Left ventricle myocardium inferior (tissue), 1 donor: ENCODE measurements around the gene TCN2. TPM values are rescaled to one million over a fixed set of nuclear protein-coding genes. Genes with fewer than 3 reads are reported as not detected.

Experiments
- DNase-seq: peaks from one replicate; pipeline ENCODE4 v3.0.0-alpha.2; 2020
- H3K27ac ChIP-seq: fragments of 200-600 bp; replicated peaks from 2 replicates; pipeline ENCODE4 v1.8.0; 2021
- H3K27me3 ChIP-seq: fragments of 200-600 bp; 2 replicates; pipeline ENCODE4 v1.8.0; 2021; ENCODE audit warnings: low read depth
- H3K36me3 ChIP-seq: fragments of 200-600 bp; 2 replicates; pipeline ENCODE4 v1.8.0; 2021
- H3K4me1 ChIP-seq: fragments of 200-600 bp; 2 replicates; pipeline ENCODE4 v1.8.0; 2021
- H3K4me3 ChIP-seq: fragments of 200-600 bp; 2 replicates; pipeline ENCODE4 v1.8.0; 2021; ENCODE audit warnings: mild to moderate bottlenecking, moderate library complexity
- H3K9me3 ChIP-seq: fragments of 200-600 bp; replicated peaks from 2 replicates; pipeline ENCODE4 v1.8.0; 2021
- intact Hi-C: fragments of 100-400 bp; cut with micrococcal nuclease; formaldehyde crosslinking; loops from one replicate; pipeline ENCODE4 v1.11.0; 2022
- total RNA-seq: library from RNA; stranded (reverse); fragmentation: NEBNext Ultra II Directional; extraction: Animal tissue kit (Norgen Biotek cat#: 25700); gene quantifications from one replicate; pipeline ENCODE4 v1.2.1, GENCODE V29; 2021
- TF ChIP-seq, protein P1 (sequence below): fragments of 200-600 bp; IDR thresholded peaks from 2 replicates; pipeline ENCODE4 v1.8.0; 2021; ENCODE audit warnings: antibody characterized with exemption, mild to moderate bottlenecking, borderline replicate concordance
- donor health status: DM: no; HTN: yes; CAD: no; lungs with severe emphysema.

Gene TCN2
- total RNA-seq, 1 donor from 2014 or later: 14.1 TPM

DNA sequence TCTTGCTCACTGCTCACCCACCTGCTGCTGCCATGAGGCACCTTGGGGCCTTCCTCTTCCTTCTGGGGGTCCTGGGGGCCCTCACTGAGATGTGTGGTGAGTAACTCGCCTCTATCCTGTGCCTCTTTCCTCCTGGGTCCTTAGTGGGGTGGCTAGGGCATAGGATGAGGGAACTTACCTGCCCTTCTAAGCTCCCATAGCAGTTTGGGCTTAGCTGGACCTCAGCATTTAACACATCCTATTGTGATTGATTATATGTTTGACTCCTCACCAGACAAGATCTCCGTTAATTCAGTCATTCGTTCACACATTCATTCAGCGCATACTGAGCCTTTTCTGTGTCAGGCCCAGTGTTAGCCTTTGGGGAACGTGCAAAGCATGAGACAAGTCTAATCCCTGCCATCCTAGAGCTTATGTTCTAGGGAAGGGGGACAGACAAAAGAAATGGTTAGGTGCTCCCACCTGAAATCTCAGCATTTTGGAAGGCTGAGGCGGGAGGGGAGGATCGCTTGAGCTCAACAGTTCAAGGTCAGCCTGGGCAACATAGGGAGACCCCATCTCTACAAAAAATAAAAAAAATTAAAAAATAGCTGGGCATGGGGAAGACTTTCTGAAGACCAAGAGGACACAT, 441 bp downstream of the TCN2 start:
- Histone ChIP-seq H3K27ac (peak overlapping the region; percentile 88), H3K27me3 (no peaks in the 10 kb centered on the region), H3K4me3 (peak overlapping the region; percentile 79), H3K4me1 (peaks cover 54% of the 10 kb centered on the region), H3K9me3 (no peaks in the 10 kb centered on the region), H3K36me3 (peaks cover 16% of the 10 kb centered on the region)
- intact Hi-C loops: no loop called here
- no peak for DNase-seq
- TF ChIP-seq, protein P1, sequence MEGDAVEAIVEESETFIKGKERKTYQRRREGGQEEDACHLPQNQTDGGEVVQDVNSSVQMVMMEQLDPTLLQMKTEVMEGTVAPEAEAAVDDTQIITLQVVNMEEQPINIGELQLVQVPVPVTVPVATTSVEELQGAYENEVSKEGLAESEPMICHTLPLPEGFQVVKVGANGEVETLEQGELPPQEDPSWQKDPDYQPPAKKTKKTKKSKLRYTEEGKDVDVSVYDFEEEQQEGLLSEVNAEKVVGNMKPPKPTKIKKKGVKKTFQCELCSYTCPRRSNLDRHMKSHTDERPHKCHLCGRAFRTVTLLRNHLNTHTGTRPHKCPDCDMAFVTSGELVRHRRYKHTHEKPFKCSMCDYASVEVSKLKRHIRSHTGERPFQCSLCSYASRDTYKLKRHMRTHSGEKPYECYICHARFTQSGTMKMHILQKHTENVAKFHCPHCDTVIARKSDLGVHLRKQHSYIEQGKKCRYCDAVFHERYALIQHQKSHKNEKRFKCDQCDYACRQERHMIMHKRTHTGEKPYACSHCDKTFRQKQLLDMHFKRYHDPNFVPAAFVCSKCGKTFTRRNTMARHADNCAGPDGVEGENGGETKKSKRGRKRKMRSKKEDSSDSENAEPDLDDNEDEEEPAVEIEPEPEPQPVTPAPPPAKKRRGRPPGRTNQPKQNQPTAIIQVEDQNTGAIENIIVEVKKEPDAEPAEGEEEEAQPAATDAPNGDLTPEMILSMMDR: no peak

DNA sequence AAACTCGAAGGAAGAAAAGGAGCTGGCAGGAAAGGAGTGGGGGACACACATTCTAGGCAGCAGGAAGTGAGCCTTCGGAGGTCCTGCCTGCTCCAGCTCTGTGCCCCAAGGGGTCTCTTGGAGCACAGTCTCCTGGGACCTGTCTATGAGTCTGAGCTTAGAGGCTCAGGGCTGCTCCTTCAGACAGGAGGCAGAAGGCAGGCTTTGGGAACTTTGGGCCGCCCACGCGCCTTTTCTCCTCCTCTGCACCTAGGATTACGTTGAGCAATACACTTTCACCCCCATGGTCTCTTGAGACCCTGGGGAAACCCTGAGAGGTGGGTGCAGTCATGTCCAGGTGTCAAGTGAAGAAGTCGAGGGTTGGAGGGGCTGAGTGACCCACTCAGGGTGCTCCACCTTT, 965 bp downstream of the TCN2 start:
- no peak for DNase-seq
- H3K4me3 ChIP-seq: peak overlapping the region; percentile 79
- H3K27me3 ChIP-seq: no peaks in the 10 kb centered on the region
- TF ChIP-seq, protein P1: no peak
- H3K36me3 ChIP-seq: peaks cover 21% of the 10 kb centered on the region
- peak overlapping the region; percentile 88 for H3K27ac ChIP-seq
- H3K4me1 ChIP-seq: peaks cover 54% of the 10 kb centered on the region
- no peaks in the 10 kb centered on the region for H3K9me3 ChIP-seq
- intact Hi-C loops: no loop called here

- Histone ChIP-seq H3K9me3 (no peaks in the 10 kb centered on the region), H3K4me3 (peak overlapping the region; percentile 79), H3K36me3 (peaks cover 36% of the 10 kb centered on the region), H3K27ac (peak overlapping the region; percentile 88), H3K4me1 (peaks cover 51% of the 10 kb centered on the region), H3K27me3 (no peaks in the 10 kb centered on the region)
- TF ChIP-seq, protein P1: no peak
- intact Hi-C loops: no loop called here
- peak; percentile 33 for DNase-seq
These were observed 2.5 kb downstream of the TCN2 start for GRCh38 chr22:30609260-30610185.

DNA sequence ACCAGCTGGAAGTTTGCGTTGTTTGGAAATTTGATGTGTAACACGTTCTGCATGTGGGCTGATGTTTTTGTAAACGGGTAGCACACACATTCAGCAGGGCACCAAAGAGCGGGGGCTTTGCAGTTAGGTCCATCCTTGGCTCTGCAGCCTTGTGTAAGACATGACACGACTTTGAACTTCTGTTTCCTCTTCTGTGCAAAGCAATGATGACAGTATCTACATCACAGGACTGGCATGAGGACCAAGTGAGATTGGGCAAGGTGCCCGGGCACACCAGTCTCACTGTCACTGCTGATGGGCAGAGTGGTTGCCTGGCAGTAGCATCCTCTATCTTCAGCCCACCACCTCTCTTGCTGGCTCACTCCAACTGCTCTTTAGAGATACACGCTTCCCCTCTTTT, 3.3 kb downstream of the TCN2 start:
- Histone ChIP-seq H3K36me3 (peaks cover 44% of the 10 kb centered on the region), H3K4me1 (peaks cover 49% of the 10 kb centered on the region), H3K9me3 (no peaks in the 10 kb centered on the region), H3K27me3 (no peaks in the 10 kb centered on the region), H3K4me3 (no peak overlapping the region), H3K27ac (peak overlapping the region; percentile 88)
- TF ChIP-seq, protein P1: no peak
- intact Hi-C loops: no loop called here
- DNase-seq: no peak

GRCh38 chr22:30611197-30611596, 4.2 kb downstream of the TCN2 start:
- TF ChIP-seq, protein P1: no peak
- no peak overlapping the region for H3K27ac ChIP-seq

More at GRCh38 chr22:30611197-30611596, 4.2 kb downstream of the TCN2 start:
- H3K4me3 ChIP-seq: no peak overlapping the region
- H3K4me1 ChIP-seq: peaks cover 40% of the 10 kb centered on the region
- no peak for DNase-seq
- H3K27me3 ChIP-seq: no peaks in the 10 kb centered on the region
- peaks cover 52% of the 10 kb centered on the region for H3K36me3 ChIP-seq
- intact Hi-C loops: no loop called here
- H3K9me3 ChIP-seq: no peaks in the 10 kb centered on the region
